Left ventricle myocardium inferior (tissue), 1 donor: ENCODE results near the gene ADAMTS8. TPM values are rescaled to one million over a fixed set of nuclear protein-coding genes. Genes with fewer than 3 reads are reported as not detected.
A peak's percentile ranks its signal among the peaks of the same experiment; 100 is the strongest.

Source experiments
- DNase-seq: peaks from one replicate; pipeline ENCODE4 v3.0.0-alpha.2; 2020
- H3K27ac ChIP-seq: fragments of 200-600 bp; replicated peaks from 2 replicates; pipeline ENCODE4 v1.8.0; 2021
- H3K27me3 ChIP-seq: fragments of 200-600 bp; 2 replicates; pipeline ENCODE4 v1.8.0; 2021; ENCODE audit warnings: low read depth
- H3K36me3 ChIP-seq: fragments of 200-600 bp; 2 replicates; pipeline ENCODE4 v1.8.0; 2021
- H3K4me1 ChIP-seq: fragments of 200-600 bp; 2 replicates; pipeline ENCODE4 v1.8.0; 2021
- H3K4me3 ChIP-seq: fragments of 200-600 bp; 2 replicates; pipeline ENCODE4 v1.8.0; 2021; ENCODE audit warnings: mild to moderate bottlenecking, moderate library complexity
- H3K9me3 ChIP-seq: fragments of 200-600 bp; replicated peaks from 2 replicates; pipeline ENCODE4 v1.8.0; 2021
- CTCF ChIP-seq: fragments of 200-600 bp; IDR thresholded peaks from 2 replicates; pipeline ENCODE4 v1.8.0; 2021; ENCODE audit warnings: antibody characterized with exemption, mild to moderate bottlenecking, borderline replicate concordance
- intact Hi-C: fragments of 100-400 bp; cut with micrococcal nuclease; formaldehyde crosslinking; loops from one replicate; pipeline ENCODE4 v1.11.0; 2022
- total RNA-seq: library from RNA; stranded (reverse); fragmentation: NEBNext Ultra II Directional; extraction: Animal tissue kit (Norgen Biotek cat#: 25700); gene quantifications from one replicate; pipeline ENCODE4 v1.2.1, GENCODE V29; 2021
- donor health status: DM: no; HTN: yes; CAD: no; lungs with severe emphysema.

Gene ADAMTS8
- total RNA-seq, 1 donor from 2014 or later, result 0.85 TPM

GRCh38 chr11:130464291-130464812 is 35.9 kb upstream of the ADAMTS8 start:
- Histone ChIP-seq H3K27me3 (no peaks in the 10 kb centered on the region), H3K36me3 (peaks cover 84% of the 10 kb centered on the region), H3K27ac (no peak overlapping the region), H3K9me3 (no peaks in the 10 kb centered on the region), H3K4me1 (peaks cover 24% of the 10 kb centered on the region), H3K4me3 (no peak overlapping the region)
- intact Hi-C loops, result no loop called here
- DNase-seq, result no peak
- TF ChIP-seq CTCF, result no peak

DNA sequence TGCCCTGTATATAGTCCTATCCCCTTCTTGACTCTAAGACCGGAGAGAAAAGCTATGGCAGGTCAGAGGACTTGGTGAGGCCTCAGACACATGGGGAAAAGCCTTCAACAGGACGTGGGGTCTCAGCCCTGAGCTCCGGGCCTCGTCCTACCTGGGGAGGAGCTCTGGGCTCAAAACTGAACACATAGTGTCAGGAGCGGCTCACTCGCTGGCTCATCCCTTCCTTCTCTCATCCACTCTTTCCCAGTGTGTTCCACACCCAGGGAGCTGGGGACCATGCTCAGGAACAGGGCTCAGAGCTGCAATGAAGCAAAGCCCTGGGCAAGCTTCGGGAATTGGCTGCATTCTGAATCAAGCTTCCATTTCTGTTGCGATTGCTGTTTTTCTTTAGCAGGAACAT is 34.5 kb upstream of the ADAMTS8 start:
- Histone ChIP-seq H3K27me3 (no peaks in the 10 kb centered on the region), H3K27ac (peak overlapping the region; percentile 56), H3K36me3 (peaks cover 74% of the 10 kb centered on the region), H3K4me3 (no peak overlapping the region), H3K9me3 (no peaks in the 10 kb centered on the region), H3K4me1 (peaks cover 38% of the 10 kb centered on the region)
- intact Hi-C loops, result no loop called here
- no peak for DNase-seq
- no peak for TF ChIP-seq CTCF

DNA sequence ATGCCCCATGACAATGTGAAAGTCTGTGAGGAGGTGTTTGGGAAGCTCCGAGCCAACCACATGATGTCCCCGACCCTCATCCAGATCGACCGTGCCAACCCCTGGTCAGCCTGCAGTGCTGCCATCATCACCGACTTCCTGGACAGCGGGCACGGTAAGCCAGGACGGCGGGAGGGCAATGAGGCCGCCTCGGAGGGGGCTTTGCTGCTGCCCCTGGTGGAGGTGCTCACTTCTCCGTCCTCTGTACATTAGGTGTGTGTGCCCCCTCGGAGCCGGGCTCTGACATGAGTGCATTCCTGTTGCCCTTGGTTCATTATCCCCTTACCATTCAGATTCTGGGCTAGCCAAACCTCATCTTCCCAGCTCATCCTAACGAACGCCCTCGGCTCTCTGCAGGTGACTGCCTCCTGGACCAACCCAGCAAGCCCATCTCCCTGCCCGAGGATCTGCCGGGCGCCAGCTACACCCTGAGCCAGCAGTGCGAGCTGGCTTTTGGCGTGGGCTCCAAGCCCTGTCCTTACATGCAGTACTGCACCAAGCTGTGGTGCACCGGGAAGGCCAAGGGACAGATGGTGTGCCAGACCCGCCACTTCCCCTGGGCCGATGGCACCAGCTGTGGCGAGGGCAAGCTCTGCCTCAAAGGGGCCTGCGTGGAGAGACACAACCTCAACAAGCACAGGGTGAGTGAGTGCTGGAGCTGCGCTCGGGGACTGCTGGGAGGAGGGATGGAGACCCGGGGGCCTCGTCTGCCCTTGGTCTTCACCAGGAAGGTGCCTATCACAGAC is 33.9 kb upstream of the ADAMTS8 start:
- no peak for DNase-seq

GRCh38 chr11:130459521-130459920 is 31.1 kb upstream of the ADAMTS8 start:
- peak overlapping the region; percentile 93 for H3K27ac ChIP-seq
- H3K4me3 ChIP-seq, result no peak overlapping the region
- TF ChIP-seq CTCF, result no peak
- intact Hi-C loops, result no loop called here
- no peaks in the 10 kb centered on the region for H3K27me3 ChIP-seq
- DNase-seq, result no peak
- H3K4me1 ChIP-seq, result peaks cover 72% of the 10 kb centered on the region
- H3K9me3 ChIP-seq, result no peaks in the 10 kb centered on the region
- peaks cover 49% of the 10 kb centered on the region for H3K36me3 ChIP-seq

More for the DNA sequence above, 33.9 kb upstream of the ADAMTS8 start:
- Histone ChIP-seq H3K27ac (peak overlapping the region; percentile 56), H3K9me3 (no peaks in the 10 kb centered on the region), H3K27me3 (no peaks in the 10 kb centered on the region), H3K4me3 (no peak overlapping the region), H3K4me1 (peaks cover 44% of the 10 kb centered on the region), H3K36me3 (peaks cover 67% of the 10 kb centered on the region)
- intact Hi-C loops, result no loop called here
- TF ChIP-seq CTCF, result no peak

DNA sequence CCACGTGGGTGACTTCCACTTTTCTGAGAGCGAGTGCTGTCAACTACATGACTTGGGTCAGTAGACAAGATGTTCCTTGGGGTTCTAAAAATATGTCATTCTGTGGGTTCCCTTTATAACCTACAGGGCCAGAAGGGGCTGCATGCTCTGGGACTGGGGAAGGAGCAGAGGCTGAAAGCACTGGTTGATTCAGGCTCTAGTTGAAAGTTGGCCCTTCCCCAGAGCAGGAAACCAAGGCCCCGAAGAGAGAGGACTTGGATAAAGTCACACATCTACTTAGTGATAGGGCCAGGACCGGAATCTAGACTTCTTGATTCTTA is 30.0 kb upstream of the ADAMTS8 start:
- TF ChIP-seq CTCF, result no peak
- H3K36me3 ChIP-seq, result peaks cover 38% of the 10 kb centered on the region
- H3K4me1 ChIP-seq, result peaks cover 84% of the 10 kb centered on the region
- H3K4me3 ChIP-seq, result peak overlapping the region; percentile 31
- H3K27ac ChIP-seq, result peak overlapping the region; percentile 93
- no peaks in the 10 kb centered on the region for H3K27me3 ChIP-seq
- intact Hi-C loops, result no loop called here
- no peak for DNase-seq
- H3K9me3 ChIP-seq, result no peaks in the 10 kb centered on the region
